ENCODE data around the gene ABCF2. TPM values are rescaled to one million over a fixed set of nuclear protein-coding genes. Genes with fewer than 3 reads are reported as not detected.

The ABCF2 gene
- 57.4 and 67.6 TPM in 2 replicates for total RNA-seq (2014; rRNA removed; shearing (Covaris generic))

DNA sequence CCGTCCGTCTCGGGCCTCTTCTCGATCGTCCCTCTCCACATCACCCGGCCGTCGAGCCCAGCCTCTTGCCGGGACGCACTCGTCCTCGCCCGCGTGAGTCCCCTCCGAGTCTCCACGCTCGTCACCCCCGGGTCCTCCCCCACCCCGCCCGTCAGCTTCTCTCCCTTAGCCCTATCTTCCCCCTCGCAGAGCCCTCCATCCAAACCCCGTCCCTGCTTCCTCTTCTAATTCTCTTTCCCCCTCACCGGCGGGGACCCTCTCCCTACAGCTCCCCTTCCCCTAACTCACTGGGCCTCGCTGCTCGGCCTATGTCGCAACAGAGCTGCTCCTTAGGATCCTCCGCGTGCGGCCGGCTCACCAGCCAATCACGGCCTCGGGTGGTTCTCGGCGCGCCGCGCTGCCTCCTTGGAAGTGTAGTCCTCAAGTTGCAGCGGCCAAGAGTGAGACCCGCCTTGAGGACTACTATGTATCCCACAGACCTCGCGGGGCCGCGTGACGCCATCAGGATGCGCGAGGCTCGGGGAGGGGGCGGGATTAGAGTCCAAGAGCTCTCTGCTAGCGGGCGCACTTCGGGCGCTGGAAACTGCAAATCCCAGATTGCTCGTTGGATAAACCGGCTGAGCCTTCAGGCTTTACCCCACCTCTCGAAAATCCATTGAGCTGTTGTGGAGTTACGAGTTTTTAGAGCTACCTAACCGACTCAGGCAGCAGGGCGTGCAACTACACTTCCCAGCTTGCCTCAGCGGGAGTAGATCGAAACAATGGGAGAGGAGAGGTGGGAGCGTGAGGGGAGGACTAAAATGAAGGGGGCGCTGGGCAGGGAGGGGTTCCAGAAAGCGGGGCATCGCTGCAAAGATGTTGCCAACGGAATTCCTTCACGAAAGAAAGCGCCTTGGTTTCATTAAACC is at the start of gene ABCF2:
Gene ABCF2, minus strand, starts transcription at position 331 of the 908 bp plus-strand sequence. CDS start 747 bp downstream, outside the sequence.

DNA sequence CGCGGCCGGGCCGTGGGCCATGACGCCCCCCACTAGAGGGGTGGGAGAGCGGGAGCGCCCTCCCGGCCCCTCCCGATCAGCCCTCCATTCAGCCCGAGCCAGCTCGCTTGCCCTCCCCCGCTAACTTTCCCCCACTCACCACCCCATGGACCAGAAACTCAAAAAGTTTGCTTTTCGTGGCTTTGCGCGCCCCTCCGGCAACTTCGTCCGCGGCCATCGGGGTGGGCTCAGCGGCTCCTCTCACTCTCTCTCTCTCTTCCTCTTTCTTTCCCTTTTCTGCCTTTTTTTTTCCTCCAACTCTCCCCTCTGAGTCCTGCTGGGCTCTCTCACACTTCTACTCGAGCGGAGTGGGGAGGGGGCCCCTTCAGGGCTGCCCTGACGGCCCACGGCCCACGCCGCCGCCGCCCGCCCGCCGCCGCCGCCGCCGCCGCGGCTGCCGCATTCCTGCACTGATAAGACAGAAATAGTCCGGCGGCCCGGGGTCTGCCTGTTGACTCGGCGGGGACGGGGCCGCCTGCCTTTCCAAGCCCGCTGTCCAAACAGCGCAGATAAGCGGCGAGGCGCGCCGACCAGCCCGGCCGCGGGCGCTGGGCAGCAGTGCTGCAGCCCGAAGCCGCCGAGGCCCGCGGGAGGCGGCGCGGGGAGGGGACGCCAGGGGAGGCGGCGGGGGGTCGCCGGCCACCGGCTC is 21.5 kb upstream of the ABCF2 start, which contains the start of gene SMARCD3:
Gene SMARCD3, minus strand, starts transcription at position 349 of the 688 bp plus-strand sequence. Its CDS starts 132 bp downstream, at position 217.

DNA sequence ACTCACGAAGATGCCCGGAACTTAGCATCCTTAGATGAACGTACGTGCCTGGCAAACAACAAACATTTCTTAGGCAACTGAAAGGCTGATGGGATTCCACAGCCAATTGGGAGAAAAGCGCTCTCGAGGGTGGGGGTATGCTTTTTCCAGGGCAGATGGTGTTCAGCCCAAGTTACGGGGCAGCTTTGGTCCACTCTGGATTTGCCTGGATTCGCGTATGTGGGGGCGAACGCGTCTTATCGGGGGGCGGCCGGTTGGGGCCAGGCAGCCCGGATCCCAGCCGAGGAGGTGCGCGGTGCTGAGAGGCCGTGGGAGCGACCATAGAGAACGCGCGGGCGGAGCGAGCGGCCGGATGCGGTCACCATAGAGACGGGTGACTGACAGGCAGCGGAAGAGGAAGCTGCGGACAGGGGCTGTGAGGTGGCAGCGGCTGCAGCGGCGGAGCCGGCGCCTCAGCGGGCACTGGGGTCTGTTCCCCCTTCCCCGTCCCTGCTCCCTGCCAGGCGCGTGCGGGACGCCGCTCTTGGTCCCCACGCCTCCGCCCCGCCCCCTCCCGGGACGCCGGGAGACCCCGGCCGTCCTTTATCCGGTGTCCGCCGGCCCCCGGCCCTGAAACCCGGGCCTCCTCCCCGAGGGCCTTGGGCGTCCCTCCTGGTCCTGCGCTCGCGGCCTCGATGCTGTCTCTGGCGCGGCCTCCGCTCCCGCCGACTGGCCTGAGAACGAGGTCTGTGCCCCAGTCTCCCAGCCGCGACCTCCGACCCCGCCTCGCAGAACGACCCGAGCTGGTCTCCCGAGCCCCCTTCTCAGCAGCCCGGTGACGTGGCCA is 5.3 kb upstream of the ABCF2 start, which contains the start of gene CHPF2:
Gene CHPF2, plus strand, starts transcription at position 393 of the 826 bp plus-strand sequence. CDS start 1,529 bp downstream, outside the sequence.

DNA sequence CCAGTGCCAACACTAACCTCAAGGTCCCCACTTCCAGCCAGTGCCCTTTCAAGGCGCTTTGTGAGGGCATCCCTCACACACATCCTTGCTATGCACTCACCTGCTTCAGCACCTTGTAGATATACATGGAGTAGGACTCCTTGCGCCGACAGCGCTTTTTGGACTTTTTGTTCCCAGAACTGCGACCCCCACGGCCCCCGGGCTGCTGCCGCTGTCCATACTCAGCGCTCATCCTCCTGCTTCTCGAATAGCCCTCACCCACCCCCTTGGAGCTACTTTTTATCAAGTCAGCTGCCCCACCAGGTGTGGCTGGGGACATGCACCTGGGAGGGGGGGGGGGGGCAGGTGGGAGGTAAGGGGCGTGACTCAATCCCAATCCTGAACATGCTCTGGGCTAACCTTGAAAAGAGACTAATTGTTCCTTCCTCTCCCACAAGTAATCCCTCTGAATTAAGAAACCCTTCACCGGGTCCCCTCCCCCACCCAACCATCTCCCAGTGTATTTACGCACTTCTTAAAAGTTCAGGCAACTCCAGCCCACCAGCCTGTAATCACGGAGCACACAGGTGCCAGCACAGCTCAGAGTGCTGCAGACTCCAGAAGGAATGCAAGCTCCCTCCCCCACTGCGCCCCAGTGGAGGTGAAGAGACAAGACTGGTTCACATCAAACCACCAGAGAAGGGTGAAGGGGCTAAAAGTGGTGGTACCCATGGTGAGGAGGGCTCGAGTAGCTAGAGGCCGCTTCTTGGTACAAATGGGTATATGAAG is 16.7 kb downstream of the ABCF2 start, which contains the start of gene H2BK1:
Gene H2BK1, minus strand, starts transcription at position 402 of the 768 bp plus-strand sequence. Its CDS starts 170 bp downstream, at position 232.

DNA sequence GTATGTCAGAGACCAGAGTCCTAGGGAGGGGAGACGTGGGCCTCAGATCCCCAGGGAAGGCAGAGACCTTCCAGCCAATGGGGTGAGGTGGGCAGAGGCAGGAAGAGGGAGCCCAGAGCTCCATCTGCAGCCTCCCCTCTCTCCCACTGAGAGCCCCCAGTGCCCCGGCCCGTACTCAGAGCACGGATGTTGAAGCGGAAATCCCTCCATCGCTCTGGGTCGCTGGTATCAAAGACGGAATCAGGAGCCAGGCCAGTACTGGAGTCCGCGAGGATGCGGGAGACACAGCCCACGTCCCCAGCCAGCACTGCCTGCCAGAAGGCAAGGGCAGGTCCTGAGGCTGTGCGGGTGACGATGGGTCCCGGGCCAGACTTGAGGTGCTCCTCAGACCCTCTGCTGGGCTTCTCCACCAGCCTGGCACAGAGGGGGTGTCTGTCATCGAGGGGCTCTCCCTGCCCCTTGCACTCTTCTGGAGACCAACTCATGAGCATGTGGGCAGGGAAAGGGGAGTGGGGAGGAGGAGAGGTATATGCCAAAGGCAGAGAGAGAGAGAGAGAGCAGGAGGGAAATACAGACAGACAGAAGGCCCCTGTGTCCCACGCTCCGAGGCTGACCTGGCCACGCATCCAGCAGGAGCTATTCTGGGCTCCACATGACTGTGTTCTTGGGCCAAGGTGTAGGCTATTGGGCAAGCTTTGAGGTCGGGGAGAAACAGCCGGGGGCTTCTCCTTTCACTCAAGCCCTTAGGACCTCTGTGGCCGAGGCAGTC is 40.2 kb downstream of the ABCF2 start, which contains the start of gene ASB10:
Gene ASB10, minus strand, starts transcription at position 611 of the 769 bp plus-strand sequence. Its CDS starts 120 bp downstream, at position 491.

DNA sequence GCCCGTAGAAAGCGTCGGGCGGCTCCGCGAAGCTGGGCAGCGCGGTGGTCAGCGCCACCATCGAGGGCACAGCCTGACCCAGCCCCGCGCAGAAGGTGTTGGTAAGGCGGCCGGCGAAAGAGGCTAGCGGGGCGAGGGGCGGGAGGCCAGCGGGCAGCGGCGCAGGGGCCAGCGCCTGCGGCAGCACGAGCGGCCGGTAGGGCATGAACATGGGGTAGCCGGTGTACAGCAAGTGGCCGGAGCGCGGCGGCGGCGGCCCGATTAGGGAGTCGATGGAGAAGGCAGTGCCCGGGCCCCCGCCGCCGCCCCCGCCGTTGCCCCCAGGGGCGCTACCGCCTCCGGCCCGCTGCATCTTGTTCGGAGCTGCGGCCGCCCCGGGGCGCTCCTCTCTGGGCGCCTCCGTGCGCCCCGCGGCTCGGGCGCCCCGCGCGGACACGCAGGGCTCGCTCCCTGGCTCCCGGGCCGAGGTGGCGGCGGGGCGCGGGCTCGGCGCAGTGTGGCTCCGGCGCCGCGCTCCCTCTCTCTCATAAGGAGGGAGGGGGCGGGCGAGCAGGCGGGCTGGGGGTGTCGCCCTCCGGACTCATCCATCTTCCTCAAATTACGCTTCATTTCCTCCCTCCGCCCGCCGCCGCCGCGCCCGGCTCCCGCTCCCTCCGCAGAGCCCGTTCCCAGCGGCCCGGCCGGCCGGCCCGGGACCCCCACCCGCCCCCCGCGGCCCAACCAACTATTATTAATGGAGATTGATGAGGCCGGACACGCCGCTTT is 59.6 kb downstream of the ABCF2 start, which contains the start of gene GBX1:
Gene GBX1, minus strand, starts transcription at position 498 of the 765 bp plus-strand sequence. Its CDS starts 146 bp downstream, at position 352.

Other genes with a start within 250 kb of the ABCF2 start
- not detected in 2 replicates for gene KCNH2, start 248.9 kb downstream of the ABCF2 start, total RNA-seq (2014; rRNA removed; shearing (Covaris generic))
- not detected in 2 replicates for gene NOS3, start 236.2 kb downstream of the ABCF2 start, total RNA-seq (2014; rRNA removed; shearing (Covaris generic))
- gene ATG9B, start 202.7 kb downstream of the ABCF2 start, total RNA-seq (2014; rRNA removed; shearing (Covaris generic)), result not detected in 2 replicates
- gene ABCB8, start 198.8 kb downstream of the ABCF2 start, total RNA-seq (2014; rRNA removed; shearing (Covaris generic)), result 29.2 and 37.3 TPM in 2 replicates
- 0.74 and 3.7 TPM in 2 replicates for gene ASIC3, start 178.7 kb downstream of the ABCF2 start, total RNA-seq (2014; rRNA removed; shearing (Covaris generic))
- gene CDK5, start 169.3 kb downstream of the ABCF2 start, total RNA-seq (2014; rRNA removed; shearing (Covaris generic)), result 44.8 and 50.0 TPM in 2 replicates
- gene SLC4A2, start 167.6 kb downstream of the ABCF2 start, total RNA-seq (2014; rRNA removed; shearing (Covaris generic)), result 193 and 293 TPM in 2 replicates
- 93.0 and 94.2 TPM in 2 replicates for gene FASTK, start 146.4 kb downstream of the ABCF2 start, total RNA-seq (2014; rRNA removed; shearing (Covaris generic))
- gene TMUB1, start 143.7 kb downstream of the ABCF2 start, total RNA-seq (2014; rRNA removed; shearing (Covaris generic)), result 48.4 and 64.1 TPM in 2 replicates
- gene AGAP3, start 140.7 kb downstream of the ABCF2 start, total RNA-seq (2014; rRNA removed; shearing (Covaris generic)), result 58.4 and 63.6 TPM in 2 replicates
- gene GBX1, start 59.5 kb downstream of the ABCF2 start, total RNA-seq (2014; rRNA removed; shearing (Covaris generic)), result not detected in 2 replicates
- gene ASB10, start 40.0 kb downstream of the ABCF2 start, total RNA-seq (2014; rRNA removed; shearing (Covaris generic)), result not detected in 2 replicates
- not detected in 2 replicates for gene H2BK1, start 16.7 kb downstream of the ABCF2 start, total RNA-seq (2014; rRNA removed; shearing (Covaris generic))
- gene CHPF2, start 5.3 kb upstream of the ABCF2 start, total RNA-seq (2014; rRNA removed; shearing (Covaris generic)), result 40.2 and 43.6 TPM in 2 replicates
- 15.9 and 16.9 TPM in 2 replicates for gene SMARCD3, start 21.5 kb upstream of the ABCF2 start, total RNA-seq (2014; rRNA removed; shearing (Covaris generic))
- 81.8 and 85.5 TPM in 2 replicates for gene NUB1, start 114.6 kb upstream of the ABCF2 start, total RNA-seq (2014; rRNA removed; shearing (Covaris generic))
- not detected in 2 replicates for gene WDR86, start 182.8 kb upstream of the ABCF2 start, total RNA-seq (2014; rRNA removed; shearing (Covaris generic))
- gene CRYGN, start 212.9 kb upstream of the ABCF2 start, total RNA-seq (2014; rRNA removed; shearing (Covaris generic)), result not detected in 2 replicates